Breast epithelium (tissue), 4 donors: Measurements from ENCODE around the gene FERMT3. TPM values are rescaled to one million over a fixed set of nuclear protein-coding genes. Genes with fewer than 3 reads are reported as not detected.

Experiments used
- DNase-seq, 2 donors: peaks; one replicate each; pipeline ENCODE4 v3.0.0-alpha.2; 2019; ENCODE audit warnings: low spot score in 2 of 2
- H3K27ac ChIP-seq, 2 donors: fragments of 200-600 bp; sonication (generic) in 1 of 2; one replicate each; pipeline ENCODE4 v1.5.1; 2016 to 2019; ENCODE audit warnings: mild to moderate bottlenecking in 1 of 2
- H3K27me3 ChIP-seq, 2 donors: fragments of 200-600 bp; sonication (generic) in 1 of 2; one replicate each; pipeline versions ENCODE4 v1.5.1 to v1.6.0; 2017 to 2019; ENCODE audit warnings: control low read depth in 1 of 2, mild to moderate bottlenecking in 1 of 2
- H3K36me3 ChIP-seq: fragments of 200-600 bp; one replicate; pipeline ENCODE4 v1.5.1; 2019
- H3K4me1 ChIP-seq, 2 donors: fragments of 200-600 bp; sonication (generic); one replicate each; pipeline ENCODE4 v1.5.1; 2016 to 2019; ENCODE audit warnings: control low read depth in 1 of 2
- H3K4me3 ChIP-seq, 3 donors: fragments of 200-600 bp; sonication (generic); 1 replicate in 2 of 3; 2 replicates in 1 of 3; pipeline ENCODE4 v1.5.1; 2016 to 2019; ENCODE audit warnings: mild to moderate bottlenecking in 3 of 3, moderate library complexity in 2 of 3
- H3K9me3 ChIP-seq, 2 donors: fragments of 200-600 bp; sonication (generic) in 1 of 2; one replicate each; pipeline ENCODE4 v1.5.1; 2016 to 2019; ENCODE audit warnings: control low read depth in 1 of 2
- CTCF ChIP-seq, 3 donors: fragments of 450-650 bp; IDR thresholded peaks; one replicate each; pipeline ENCODE4 v1.5.1; 2016 to 2017; ENCODE audit warnings: antibody characterized with exemption in 3 of 3, mild to moderate bottlenecking in 3 of 3, moderate library complexity in 3 of 3
- POLR2A ChIP-seq: fragments of 450-650 bp; IDR thresholded peaks from one replicate; pipeline ENCODE4 v1.6.1; 2016; ENCODE audit warnings: antibody characterized with exemption, mild to moderate bottlenecking, moderate library complexity
- POLR2AphosphoS5 ChIP-seq, 3 donors: sonication (generic); formaldehyde crosslinking; IDR thresholded peaks; one replicate each; pipeline ENCODE4 v1.6.1; 2017; ENCODE audit warnings: antibody characterized with exemption in 3 of 3
- intact Hi-C: fragments of 100-400 bp; cut with DNase I; formaldehyde crosslinking; loops from one replicate; pipeline ENCODE4 v1.15.1; 2023; ENCODE audit warnings: low total_unique reads
- total RNA-seq, 3 donors: library from RNA; depleted of rRNA; stranded (reverse); fragments of >200 nt; gene quantifications; one replicate each; pipeline ENCODE4 v1.1.0, GENCODE V29; 2016

FERMT3 gene
- total RNA-seq, 3 donors from 2014 or later = 14.0 to 42.2 (median 17.4) TPM

- peak overlapping the region; percentile 73 to 84 (median 75) for H3K4me3 ChIP-seq
- H3K4me1 ChIP-seq = peaks cover 9 to 14% of the 10 kb centered on the region in 2 donors
- no peaks in the 10 kb centered on the region for H3K27me3 ChIP-seq
- DNase-seq = no peak
- intact Hi-C loops = no loop called here
- H3K9me3 ChIP-seq = no peaks in the 10 kb centered on the region
- peak overlapping the region in 1 of 2 donors; percentile 57 for H3K27ac ChIP-seq
- TF ChIP-seq POLR2A (no peak), CTCF (IDR thresholded peaks at IDR 0.05) (peak in 1 of 3 donors; percentile 27)
- no peaks in the 10 kb centered on the region for H3K36me3 ChIP-seq
These were observed 45.7 kb downstream of the FERMT3 start for GRCh38 chr11:64252003-64252872.

- Histone ChIP-seq H3K36me3 (no peaks in the 10 kb centered on the region), H3K9me3 (no peaks in the 10 kb centered on the region), H3K4me1 (peaks cover 8 to 9% of the 10 kb centered on the region in 2 donors), H3K27ac (peak overlapping the region in 1 of 2 donors; percentile 57), H3K4me3 (peak overlapping the region in 1 of 3 donors; percentile 75), H3K27me3 (no peaks in the 10 kb centered on the region)
- DNase-seq = no peak
- no peak for TF ChIP-seq POLR2AphosphoS5 (IDR thresholded peaks at IDR 0.05)
- no peak for TF ChIP-seq CTCF (IDR thresholded peaks at IDR 0.05)
- TF ChIP-seq POLR2A = no peak
- intact Hi-C loops = no loop called here
These were observed 46.5 kb downstream of the FERMT3 start for GRCh38 chr11:64253043-64253442.

GRCh38 chr11:64253481-64253880 lies 47.0 kb downstream of the FERMT3 start:
- Histone ChIP-seq H3K9me3 (no peaks in the 10 kb centered on the region), H3K27me3 (no peaks in the 10 kb centered on the region), H3K36me3 (no peaks in the 10 kb centered on the region), H3K4me1 (peaks cover 8 to 9% of the 10 kb centered on the region in 2 donors), H3K4me3 (no peak overlapping the region), H3K27ac (no peak overlapping the region)
- TF ChIP-seq CTCF (IDR thresholded peaks at IDR 0.05) = no peak
- no peak for TF ChIP-seq POLR2AphosphoS5 (IDR thresholded peaks at IDR 0.05)
- no peak for TF ChIP-seq POLR2A
- DNase-seq = no peak
- intact Hi-C loops = no loop called here

GRCh38 chr11:64254326-64254725 lies 47.8 kb downstream of the FERMT3 start:
- H3K4me1 ChIP-seq = peaks cover 8 to 9% of the 10 kb centered on the region in 2 donors
- H3K27ac ChIP-seq = no peak overlapping the region
- H3K36me3 ChIP-seq = no peaks in the 10 kb centered on the region
- intact Hi-C loops = no loop called here
- H3K27me3 ChIP-seq = no peaks in the 10 kb centered on the region
- TF ChIP-seq POLR2A = no peak
- no peak for TF ChIP-seq CTCF (IDR thresholded peaks at IDR 0.05)
- no peak for TF ChIP-seq POLR2AphosphoS5 (IDR thresholded peaks at IDR 0.05)
- no peak for DNase-seq
- H3K4me3 ChIP-seq = no peak overlapping the region
- no peaks in the 10 kb centered on the region for H3K9me3 ChIP-seq
